ENCODE measurements around the gene ADGB.
"Not testable (repeated sequence)": the region's sequence is repeated elsewhere in the genome, so short reads cannot be mapped to it uniquely, and the experiment has no call there.

ADGB gene

GRCh38 chr6:146815511-146816462, 217.0 kb downstream of the ADGB start:
- DNase-seq (ENCODE audit: low read depth in 2 of 2) = not testable (repeated sequence)

GRCh38 chr6:146819596-146820320, 221.0 kb downstream of the ADGB start:
- no peak for DNase-seq (ENCODE audit: low read depth in 2 of 2)

- no peak for DNase-seq (ENCODE audit: low read depth in 2 of 2)
These were observed 228.6 kb downstream of the ADGB start for GRCh38 chr6:146827216-146827928.

DNA sequence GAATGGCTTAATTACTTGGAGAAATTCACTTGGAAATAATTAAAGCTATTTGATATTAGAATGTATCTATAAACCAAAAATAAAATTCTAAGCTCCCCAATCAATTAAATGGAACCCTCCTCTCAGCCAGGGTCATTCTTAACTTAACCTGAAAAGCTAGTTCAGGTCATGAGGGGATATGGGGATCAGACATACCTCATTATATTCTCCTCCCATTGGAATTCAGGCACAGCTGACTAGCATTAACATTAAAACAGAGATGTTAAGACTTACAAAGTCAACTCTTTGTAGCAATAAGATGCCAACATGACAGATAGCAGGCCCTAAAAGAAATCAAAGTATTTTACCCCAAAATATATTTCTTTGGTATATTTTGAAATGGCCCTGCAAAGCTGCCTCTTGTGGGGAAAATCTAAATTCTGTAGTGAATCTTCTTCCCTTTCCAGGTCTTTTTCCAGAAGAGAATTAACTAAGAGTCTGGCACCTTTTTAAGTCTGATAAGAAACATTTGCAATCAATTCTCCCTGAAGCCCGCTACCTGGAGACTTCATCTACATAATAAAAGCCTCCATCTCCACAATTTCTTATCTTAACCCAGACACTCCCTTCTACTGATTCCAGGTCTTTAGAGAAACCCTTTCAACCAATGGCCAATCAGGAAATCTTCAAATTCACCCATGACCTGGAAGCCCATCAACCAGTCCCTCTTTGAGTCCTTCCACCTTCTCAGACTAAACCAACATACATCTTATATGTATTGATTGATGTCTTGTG, 231.2 kb downstream of the ADGB start:
- DNase-seq (ENCODE audit: low read depth in 2 of 2) = no peak

GRCh38 chr6:146833157-146833556, 234.4 kb downstream of the ADGB start:
- no peak for DNase-seq (ENCODE audit: low read depth in 2 of 2)

- DNase-seq (ENCODE audit: low read depth in 2 of 2) = no peak
These were observed 241.4 kb downstream of the ADGB start for GRCh38 chr6:146840216-146840615.

GRCh38 chr6:146840641-146841040, 241.9 kb downstream of the ADGB start:
- DNase-seq (ENCODE audit: low read depth in 2 of 2) = no peak

GRCh38 chr6:146847426-146847825, 248.7 kb downstream of the ADGB start:
- DNase-seq (ENCODE audit: low read depth in 2 of 2) = no peak

- peak; percentile 30 to 54 for DNase-seq (ENCODE audit: low read depth in 2 of 2)
These were observed 251.6 kb downstream of the ADGB start for GRCh38 chr6:146850238-146850896.

DNA sequence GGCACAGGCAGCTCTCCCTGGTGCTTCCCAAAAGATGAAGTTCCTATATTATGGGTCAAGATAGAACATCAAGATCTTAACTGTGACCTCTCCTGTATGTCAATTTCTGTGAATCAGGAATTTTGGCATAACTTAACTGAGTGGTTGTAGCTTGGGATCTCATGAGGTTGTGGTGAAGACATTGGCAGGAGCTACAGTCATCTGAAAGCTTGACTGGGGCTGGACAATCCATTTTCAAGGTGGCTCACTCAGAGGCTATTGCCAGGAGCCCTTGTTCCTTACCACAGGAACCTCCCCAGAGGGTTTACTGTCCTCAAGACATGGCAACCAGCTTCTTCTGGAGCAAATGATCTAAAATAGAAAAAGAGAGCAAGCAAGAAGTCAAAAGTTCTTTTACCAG, 252.2 kb downstream of the ADGB start:
- DNase-seq (ENCODE audit: low read depth in 2 of 2) = no peak

DNA sequence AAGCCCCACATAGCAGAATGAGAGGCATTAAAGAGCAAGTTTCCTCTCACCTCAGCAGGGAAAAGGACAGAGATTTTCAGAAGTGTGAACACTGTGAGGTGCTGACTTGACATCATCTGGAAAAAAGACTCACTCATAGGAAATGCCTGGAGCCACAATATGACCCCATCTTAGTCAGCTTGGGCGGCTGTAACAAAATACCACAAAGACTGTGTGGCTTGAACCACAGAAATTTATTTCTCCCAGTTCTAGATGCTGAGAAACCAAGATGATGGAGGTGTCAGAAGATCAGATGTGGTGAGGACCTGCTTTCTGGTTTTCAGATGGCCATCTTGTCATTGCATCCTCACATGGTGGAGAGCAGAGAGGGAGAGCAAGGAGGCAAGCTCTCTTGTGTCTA, 253.1 kb downstream of the ADGB start:
- DNase-seq (ENCODE audit: low read depth in 2 of 2) = no peak

GRCh38 chr6:146854521-146855255, 255.9 kb downstream of the ADGB start:
- DNase-seq (ENCODE audit: low read depth in 2 of 2) = not testable (repeated sequence)

DNA sequence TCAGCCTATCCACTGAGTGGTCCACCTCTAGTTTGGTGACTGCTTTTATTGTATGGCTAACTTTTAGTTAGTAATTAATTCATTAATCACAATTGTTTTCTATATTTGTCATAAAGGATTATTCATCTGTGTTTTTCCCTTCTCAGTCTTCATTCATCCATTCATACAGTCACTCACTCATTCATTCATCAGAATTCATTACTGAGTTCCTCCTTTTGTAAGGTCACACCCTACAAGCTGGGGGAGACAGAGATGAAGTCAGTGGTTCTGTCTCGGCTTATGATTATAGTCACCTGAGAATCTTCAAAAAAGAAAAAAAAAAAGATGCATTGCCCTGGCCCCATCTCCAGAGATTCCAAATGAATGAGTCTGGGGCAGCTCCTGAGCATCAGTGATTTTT, 257.1 kb downstream of the ADGB start:
- DNase-seq (ENCODE audit: low read depth in 2 of 2) = no peak

GRCh38 chr6:146856296-146856695, 257.5 kb downstream of the ADGB start:
- peak in 1 of 2 donors; percentile 30 for DNase-seq (ENCODE audit: low read depth in 2 of 2)

DNA sequence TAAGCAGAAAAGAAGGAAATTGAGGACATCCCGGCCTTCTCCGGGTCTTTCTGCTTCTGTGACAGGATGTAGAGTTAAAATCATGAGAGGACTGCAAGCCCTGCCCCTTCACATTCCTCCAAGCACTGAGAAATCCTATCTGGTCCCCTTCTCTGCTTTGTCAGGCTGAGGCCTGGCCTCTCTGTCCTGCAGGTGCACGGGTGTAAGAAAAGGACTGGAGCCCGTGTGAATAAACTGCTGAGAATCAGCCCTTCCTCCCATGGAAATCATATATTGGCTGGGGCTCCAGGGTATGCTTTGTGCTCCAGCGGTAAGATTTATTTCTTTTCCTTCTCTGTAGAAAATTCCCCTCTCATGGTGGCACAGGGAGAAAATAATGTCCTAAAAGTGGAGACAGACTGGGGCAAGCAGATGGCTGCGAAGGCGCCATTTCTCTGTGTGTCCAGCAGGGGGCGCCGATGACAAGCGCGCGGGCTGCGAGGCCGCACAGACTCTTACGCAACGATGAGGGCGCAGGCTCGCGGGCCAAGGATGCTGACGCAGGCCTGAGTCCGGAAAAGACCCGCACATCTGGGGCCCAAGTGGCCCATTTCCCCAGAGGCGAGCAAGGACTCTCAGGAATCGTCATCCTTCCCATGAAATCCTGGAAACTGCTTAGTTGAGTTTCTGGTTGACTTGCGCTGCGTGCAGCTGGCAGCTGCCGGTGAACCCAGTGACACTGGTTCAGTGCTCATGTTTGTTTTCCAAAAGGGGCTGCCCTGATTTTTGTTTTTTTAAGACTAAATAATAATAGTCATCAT, 258.6 kb downstream of the ADGB start:
- DNase-seq (ENCODE audit: low read depth in 2 of 2) = peak; percentile 69 to 74

- DNase-seq (ENCODE audit: low read depth in 2 of 2) = no peak
These were observed 259.2 kb downstream of the ADGB start for GRCh38 chr6:146857980-146858347.

DNA sequence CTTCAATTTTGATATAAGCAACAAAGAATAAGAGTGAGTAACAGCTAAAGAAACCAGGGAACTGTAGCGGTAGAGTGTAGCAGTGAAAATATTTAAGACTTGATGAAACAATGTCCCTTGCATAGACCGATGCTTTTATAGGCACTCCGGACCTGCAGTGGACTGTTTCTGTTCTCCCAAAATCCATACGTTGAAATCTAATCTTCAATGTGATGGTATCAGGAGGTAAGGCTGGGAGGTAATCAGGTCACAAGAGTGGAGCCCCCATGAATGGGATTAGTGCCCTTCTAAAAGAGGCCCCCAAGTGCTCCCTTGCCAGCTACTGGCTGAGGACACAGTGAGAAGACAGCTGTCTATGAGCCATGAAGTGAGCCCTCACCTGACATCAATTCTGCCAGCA, 260.4 kb downstream of the ADGB start:
- DNase-seq (ENCODE audit: low read depth in 2 of 2) = no peak

GRCh38 chr6:146859795-146860495, 261.2 kb downstream of the ADGB start:
- DNase-seq (ENCODE audit: low read depth in 2 of 2) = no peak

GRCh38 chr6:146860583-146860982, 261.8 kb downstream of the ADGB start:
- no peak for DNase-seq (ENCODE audit: low read depth in 2 of 2)
